GM18508 (cell line): Measurements from ENCODE around the gene PDE4D.

Source experiments
- ATAC-seq: cut with Tn5 transposase; IDR thresholded peaks from one replicate; pipeline ENCODE4 v1.9.1; 2021; ENCODE audit warnings: moderate number of reproducible peaks; ENCODE audit not compliant: insufficient read depth, unreplicated experiment

Gene PDE4D

DNA sequence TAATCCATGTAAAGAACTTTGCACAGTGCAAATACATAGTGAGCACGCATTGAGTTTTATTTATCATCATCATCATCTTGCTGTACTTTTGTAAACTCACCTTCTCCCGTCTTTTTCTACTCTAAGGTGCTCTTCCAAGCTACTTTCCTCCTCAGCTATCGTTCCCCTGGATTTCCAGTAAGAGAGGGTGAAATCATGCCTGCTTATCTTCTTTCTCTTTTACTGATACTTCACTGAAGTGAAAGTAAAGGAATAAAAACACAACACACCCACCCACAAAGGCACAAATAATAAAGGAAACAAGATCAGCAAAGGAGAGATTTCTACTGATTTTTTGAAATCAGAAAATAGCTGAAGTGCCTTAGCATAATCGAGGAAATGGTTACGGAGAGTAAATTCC lies 800.8 kb downstream of the PDE4D start:
- ATAC-seq = no peak

- no peak for ATAC-seq
Observed at GRCh38 chr5:59091965-59092364, 801.6 kb downstream of the PDE4D start.

DNA sequence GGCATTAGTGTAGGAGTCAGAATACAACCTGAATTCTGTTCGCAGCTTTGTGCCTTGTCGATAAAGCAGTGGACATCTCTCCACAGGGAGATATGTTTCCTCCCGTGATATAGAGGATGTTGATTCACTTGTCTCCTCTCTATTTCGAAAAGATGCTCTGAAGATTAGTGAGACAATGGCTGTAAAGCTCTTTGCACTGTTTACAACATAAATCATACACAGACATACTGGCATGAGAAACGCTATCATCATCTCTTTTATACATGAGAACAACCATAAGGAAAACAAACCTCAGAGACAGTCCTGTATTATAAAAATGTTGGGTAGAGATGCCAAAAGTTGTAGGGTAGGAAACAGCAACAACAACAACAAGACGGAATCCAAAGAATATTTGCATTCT lies 803.2 kb downstream of the PDE4D start:
- ATAC-seq = no peak

DNA sequence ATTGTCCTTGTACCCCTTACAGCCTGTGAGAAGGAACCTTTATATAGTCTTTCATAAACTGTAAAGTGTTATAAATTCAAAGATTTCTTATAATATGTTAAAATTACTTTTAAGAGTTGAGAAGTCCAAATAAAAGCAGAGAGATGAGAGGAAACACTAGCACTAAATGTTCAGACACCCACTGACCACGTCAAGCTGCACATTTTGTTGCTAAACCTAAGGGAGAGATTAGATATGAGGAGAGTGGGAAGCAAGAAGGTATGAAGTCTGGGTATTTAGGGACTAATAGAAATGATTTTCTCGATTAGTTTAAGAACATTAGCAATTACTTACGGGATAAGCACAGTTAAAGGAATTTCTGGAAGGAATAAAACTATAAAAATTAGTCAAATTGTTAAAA lies 803.8 kb downstream of the PDE4D start:
- no peak for ATAC-seq

DNA sequence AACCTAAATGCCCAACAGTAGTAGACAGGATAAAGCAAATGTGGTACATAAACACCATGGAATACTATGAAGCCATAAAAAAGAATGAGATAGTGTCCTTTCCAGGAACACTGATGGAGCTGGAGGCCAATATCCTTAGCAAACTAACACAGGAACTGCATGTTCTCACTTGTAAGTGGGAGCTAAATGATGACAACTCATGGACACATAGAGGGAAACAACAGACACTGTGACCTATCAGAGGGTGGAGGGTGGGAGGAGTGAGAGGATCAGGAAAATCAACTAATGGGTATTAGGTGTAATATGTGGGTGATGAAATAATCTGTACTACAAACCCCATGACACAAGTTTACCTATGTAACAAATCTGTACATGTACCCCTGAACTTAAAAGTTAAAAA lies 805.0 kb downstream of the PDE4D start:
- ATAC-seq = no peak

- ATAC-seq = no peak
Observed at GRCh38 chr5:59086024-59086423, 807.5 kb downstream of the PDE4D start.

GRCh38 chr5:59081693-59082092 lies 811.8 kb downstream of the PDE4D start:
- ATAC-seq = no peak

DNA sequence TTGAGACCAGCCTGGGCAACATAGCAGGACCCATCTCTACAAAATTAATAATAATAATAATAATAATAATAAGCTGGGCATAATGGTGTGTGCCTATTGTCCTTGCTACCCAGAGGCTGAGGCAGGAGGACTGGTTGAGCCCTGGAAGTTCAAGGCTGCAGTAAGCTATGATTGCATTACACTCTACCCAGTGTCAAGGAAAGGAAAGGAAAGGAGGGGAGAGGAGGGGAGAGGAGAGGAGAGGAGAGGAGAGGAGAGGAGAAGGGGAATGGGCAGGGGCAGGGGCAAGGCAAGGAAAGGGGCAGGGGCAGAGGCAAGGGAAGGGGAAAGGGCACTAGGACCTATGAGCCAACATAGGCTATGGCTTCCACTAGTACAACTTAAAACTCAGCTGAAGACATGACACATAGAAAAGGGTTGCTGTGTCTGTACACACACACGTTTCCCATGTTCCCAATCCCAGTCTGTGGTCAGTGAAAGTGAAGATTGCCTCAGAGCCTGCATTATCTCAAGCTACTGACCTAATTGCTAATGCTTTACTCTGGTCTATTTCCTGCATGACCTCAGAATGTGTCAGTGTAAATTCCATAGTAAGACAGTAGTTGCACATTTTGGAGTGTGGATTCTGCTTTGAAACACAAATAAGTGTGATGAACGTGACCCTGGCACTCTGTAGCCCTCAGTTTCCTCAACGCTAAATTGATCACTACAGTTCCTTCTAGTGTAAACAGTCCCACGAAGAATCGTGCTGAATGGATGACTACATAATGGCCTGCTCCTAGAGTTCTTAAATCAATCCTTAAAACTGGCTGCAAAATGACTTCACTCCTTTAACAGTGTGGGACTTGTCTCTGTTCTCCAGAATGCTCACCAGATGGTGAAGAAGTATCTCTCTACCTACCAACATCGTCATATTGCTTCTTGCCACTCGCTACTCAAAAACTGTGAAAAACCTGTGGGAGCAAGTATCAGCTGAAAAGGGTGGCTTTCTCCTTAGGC lies 813.6 kb downstream of the PDE4D start:
- no peak for ATAC-seq

- ATAC-seq = no peak
Observed at GRCh38 chr5:59071755-59072549, 821.6 kb downstream of the PDE4D start.

- ATAC-seq = no peak
Observed at GRCh38 chr5:59069438-59070079, 824.0 kb downstream of the PDE4D start.

DNA sequence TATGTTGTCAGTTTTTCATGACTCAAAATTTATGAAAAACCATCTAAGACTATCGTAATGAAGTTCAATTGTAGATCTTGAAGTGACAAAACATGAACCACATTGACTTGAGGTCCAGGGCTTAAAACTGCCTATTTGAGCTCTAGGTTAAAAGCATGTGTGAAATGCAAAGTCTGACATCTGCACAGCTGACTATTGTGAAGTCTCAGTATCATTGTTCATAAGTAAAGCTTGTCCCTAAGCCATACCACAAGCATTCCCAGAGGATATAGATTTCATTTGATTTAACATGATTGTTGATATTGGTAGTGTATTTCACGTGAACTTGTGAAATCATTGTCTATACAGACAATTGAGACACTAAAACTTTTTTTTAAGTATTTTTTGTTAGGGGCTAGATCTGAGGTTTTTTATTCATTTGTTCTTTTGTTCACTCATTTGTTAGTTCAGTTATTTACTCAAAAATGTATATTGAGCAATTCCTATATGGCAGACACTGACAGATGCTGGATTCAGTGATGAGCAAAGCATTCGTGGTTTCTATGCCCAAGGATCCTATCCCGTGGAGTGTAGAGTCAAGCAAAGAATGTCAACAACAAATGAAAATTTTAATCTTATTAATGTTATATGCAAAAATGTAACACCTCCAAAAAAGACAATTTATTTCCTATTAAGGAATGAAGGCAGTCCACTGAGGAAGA lies 825.4 kb downstream of the PDE4D start:
- ATAC-seq = no peak

GRCh38 chr5:59066367-59067163 lies 827.0 kb downstream of the PDE4D start:
- ATAC-seq = no peak

- ATAC-seq = no peak
Observed at GRCh38 chr5:59065554-59065953, 828.0 kb downstream of the PDE4D start.

DNA sequence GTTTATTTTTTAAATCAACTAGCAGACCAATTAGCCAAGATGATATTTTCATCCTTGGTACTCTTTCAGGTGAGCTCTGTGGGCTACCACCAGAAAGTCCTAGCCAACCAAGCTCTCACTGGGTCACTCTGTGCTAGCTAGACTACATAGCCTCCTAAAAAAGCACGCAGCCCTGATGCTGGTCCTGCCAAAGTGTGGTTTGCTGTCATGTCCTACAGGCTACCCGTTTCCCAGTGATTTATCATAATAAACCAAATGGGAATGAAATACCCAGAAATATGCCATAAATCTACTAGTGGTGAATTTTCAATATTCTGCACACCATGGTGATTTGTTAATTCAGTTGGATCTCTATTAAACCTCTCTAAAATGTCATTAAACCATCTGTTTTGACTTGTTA lies 829.2 kb downstream of the PDE4D start:
- ATAC-seq = no peak

DNA sequence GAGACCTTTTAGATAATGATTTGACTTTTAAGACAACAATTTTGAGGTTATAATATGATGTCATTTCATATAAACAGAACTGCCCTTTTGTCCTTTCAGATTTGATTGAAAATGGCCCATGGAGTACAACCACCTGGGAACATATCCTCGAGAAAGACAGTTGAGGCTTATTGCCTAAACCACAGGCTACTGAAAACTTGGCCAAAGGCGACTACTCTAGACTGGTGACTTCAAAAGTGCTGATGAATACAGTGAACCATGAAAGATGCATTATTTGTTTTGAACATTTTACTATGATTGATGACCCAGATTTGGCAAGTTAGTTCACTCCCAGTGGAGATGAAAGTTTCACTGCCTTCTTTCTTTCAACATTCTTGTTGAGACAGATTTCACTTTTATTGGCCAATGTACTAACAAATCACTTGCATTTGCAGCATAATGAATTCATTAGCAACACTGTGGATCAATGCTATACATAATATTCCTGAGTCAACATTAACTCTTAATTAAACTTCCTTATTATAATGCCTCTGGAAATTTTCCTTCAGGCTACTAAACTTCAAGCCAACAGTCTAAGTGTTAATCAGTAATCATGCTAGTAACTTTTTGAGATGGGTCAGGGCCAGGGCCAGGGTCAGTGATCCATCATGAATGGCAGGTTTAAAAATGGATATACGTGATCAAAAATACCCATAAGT lies 830.4 kb downstream of the PDE4D start:
- ATAC-seq = no peak

DNA sequence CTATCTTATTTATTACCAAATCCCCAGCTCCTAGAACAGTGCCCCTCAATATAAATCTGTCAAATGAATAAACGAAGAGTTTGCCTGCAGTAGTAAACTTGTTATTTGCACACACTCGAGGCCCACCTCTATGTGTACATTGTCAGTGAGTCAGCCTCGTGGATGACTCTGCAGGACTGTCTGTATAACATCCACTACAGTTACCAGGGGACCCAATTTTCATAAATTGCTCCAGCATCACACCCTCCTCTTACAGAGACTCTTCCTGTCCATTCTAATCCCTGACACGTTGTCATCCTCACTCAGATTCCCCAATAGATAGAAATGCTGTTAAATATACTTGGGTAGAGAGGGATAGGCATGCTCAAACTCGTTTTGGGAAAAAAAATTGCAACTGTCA lies 832.1 kb downstream of the PDE4D start:
- ATAC-seq = no peak

- ATAC-seq = no peak
Observed at GRCh38 chr5:59058969-59059687, 834.4 kb downstream of the PDE4D start.

GRCh38 chr5:59058237-59058636 lies 835.3 kb downstream of the PDE4D start:
- ATAC-seq = no peak
